Urinary bladder (tissue), 4 donors: ENCODE results near the gene HIBCH. TPM values are rescaled to one million over a fixed set of nuclear protein-coding genes. Genes with fewer than 3 reads are reported as not detected.
"Not testable (repeated sequence)": the region's sequence is repeated elsewhere in the genome, so short reads cannot be mapped to it uniquely, and the experiment has no call there.

Experiments used
- DNase-seq: peaks from one replicate; pipeline ENCODE4 v3.0.0-alpha.2; 2015; ENCODE audit errors: extremely low spot score
- H3K27ac ChIP-seq: one replicate; pipeline ENCODE4 v1.5.1; 2013; ENCODE audit warnings: low read depth, mild to moderate bottlenecking, moderate library complexity
- H3K36me3 ChIP-seq: one replicate; pipeline ENCODE4 v1.6.1; 2013; ENCODE audit warnings: mild to moderate bottlenecking, moderate library complexity; ENCODE audit not compliant: insufficient read depth
- H3K4me1 ChIP-seq: one replicate; pipeline ENCODE4 v1.6.1; 2013; ENCODE audit warnings: mild to moderate bottlenecking, moderate library complexity; ENCODE audit not compliant: insufficient read depth
- H3K4me3 ChIP-seq: one replicate; pipeline ENCODE4 v1.5.1; 2013; ENCODE audit warnings: low read depth, low read length
- WGBS: extraction: QIAGEN DNeasy Blood & Tissue Kit; methylation state at CpG from one replicate; pipeline ENCODE4 v1.1.7; 2013; 5-methylcytosine and 5-hydroxymethylcytosine counted together
- polyA plus RNA-seq: library from polyadenylated mRNA; stranded (reverse); fragments of 200-250 nt; gene quantifications from one replicate; pipeline ENCODE4 v1.2.3, GENCODE V29; 2013
- total RNA-seq: library from RNA; depleted of rRNA; stranded (reverse); fragments of >200 nt; gene quantifications from one replicate; pipeline ENCODE4 v1.2.3, GENCODE V29; 2014
- donor health status: healthy with polysubstance abuse.
- donor health status: healthy.

HIBCH gene
- total and polyA plus RNA-seq, 2 donors = 23.1 to 61.1 TPM

DNA sequence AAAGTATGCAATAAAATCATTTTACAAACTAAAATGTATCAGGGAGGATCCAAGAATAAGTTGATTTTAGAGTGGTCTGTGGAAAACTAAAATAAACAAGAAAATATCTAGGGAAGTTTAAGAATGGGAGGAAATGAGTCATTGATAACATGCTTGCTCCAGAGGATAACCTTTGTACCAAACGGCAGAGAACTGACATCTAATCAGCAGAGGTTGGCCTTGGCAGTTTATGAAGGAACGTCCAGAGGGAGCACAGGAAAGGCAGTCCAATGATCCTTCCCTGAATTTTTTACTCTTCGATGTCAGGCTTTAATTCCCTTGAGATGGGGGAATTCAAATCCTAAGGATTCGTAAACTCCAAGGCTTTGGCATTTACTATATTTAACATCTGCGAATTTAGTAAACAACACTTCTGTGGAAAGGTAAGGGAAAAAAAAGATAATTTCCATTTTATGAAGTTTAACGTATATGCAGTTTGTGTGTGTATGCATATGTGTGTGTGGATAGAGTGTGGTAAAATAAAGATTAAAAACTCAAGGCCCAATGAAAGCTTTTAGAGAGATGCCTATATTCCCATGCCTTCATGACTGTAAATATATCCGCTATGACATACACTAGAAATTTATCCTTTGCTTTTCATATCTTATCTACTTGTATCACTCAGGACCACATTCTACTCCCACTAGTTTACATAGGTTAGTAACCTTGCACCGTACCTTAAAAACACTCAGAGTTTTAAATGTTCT lies 15.0 kb upstream of the HIBCH start:
- DNase-seq = no peak
- WGBS = 60% methylated on average over 8 of the region's 8 CpGs

DNA sequence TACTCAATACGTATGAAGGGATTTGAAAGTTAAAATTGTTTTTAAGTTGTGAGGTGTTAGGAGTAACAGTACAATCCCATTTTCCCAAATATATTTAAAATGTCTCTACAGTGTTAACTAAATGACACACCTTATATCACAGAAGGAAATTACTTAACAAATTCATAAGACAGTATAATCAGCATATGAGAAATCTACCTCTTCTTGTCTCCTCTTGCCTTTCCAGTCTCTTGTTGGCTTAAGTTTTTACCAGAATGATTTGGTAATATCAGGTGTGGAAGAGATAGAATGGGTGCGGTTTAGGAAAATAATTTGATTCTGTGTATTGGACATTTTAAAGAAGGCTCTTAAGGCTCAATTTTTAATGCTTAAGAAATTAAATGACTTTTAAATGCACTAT lies 14.3 kb upstream of the HIBCH start:
- Histone ChIP-seq H3K36me3 (no peaks in the 10 kb centered on the region), H3K4me1 (no peaks in the 10 kb centered on the region), H3K27ac (no peak overlapping the region), H3K4me3 (no peak overlapping the region)
- DNase-seq = no peak
- WGBS = 85% methylated on average over 2 of the region's 2 CpGs

More for the DNA sequence above, 15.0 kb upstream of the HIBCH start:
- Histone ChIP-seq H3K4me1 (no peaks in the 10 kb centered on the region), H3K36me3 (no peaks in the 10 kb centered on the region), H3K4me3 (no peak overlapping the region), H3K27ac (no peak overlapping the region)

DNA sequence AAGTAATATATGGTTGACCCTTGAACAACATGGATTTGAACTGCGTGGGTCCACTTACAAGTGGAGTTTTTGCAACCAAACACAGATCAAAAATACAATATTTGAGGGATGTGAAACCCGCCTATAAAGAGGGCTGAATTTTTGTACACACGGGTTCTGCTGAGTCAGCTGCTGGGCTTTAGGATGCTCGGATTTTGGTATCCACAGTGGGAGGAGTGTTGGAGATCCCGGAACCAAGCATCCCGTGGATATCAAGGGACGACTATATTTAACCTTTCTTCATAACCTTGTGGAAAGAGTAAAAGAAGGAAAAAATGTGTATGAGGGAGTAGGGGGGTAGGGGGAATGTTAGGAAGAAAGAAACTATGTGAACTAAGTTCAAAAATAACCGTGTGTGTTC lies 13.8 kb upstream of the HIBCH start:
- Histone ChIP-seq H3K4me3 (no peak overlapping the region), H3K4me1 (no peaks in the 10 kb centered on the region), H3K27ac (no peak overlapping the region), H3K36me3 (no peaks in the 10 kb centered on the region)
- DNase-seq = no peak
- 64% methylated on average over 8 of the region's 8 CpGs for WGBS

DNA sequence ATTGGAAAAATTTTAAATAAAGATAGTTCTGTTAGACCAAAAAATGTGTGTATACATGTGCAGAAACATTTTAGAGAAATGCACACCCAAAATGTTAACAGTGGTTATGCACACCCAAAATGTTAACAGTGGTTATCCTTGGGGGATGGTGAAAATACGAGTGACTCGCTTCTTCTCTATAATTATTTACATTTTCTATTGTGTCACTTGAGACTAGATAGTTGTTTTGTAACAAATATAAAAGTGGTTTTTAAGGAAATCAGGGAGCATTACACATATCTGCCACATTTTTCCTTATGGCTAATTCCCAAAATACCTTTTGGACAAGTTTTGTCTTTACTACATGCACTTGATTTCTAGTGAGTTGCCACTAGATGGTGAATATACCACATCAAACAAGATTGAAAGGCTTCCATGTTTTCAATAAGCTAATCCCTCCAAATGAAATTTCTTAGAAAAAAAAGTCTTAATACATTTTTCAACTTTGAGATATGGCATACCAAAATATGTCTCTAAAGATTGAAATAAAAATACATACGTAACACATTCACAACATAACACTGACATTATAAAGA lies 9.0 kb upstream of the HIBCH start:
- Histone ChIP-seq H3K36me3 (no peaks in the 10 kb centered on the region), H3K27ac (no peak overlapping the region), H3K4me3 (no peak overlapping the region), H3K4me1 (no peaks in the 10 kb centered on the region)
- DNase-seq = no peak
- WGBS = 89% methylated on average over 3 of the region's 3 CpGs

DNA sequence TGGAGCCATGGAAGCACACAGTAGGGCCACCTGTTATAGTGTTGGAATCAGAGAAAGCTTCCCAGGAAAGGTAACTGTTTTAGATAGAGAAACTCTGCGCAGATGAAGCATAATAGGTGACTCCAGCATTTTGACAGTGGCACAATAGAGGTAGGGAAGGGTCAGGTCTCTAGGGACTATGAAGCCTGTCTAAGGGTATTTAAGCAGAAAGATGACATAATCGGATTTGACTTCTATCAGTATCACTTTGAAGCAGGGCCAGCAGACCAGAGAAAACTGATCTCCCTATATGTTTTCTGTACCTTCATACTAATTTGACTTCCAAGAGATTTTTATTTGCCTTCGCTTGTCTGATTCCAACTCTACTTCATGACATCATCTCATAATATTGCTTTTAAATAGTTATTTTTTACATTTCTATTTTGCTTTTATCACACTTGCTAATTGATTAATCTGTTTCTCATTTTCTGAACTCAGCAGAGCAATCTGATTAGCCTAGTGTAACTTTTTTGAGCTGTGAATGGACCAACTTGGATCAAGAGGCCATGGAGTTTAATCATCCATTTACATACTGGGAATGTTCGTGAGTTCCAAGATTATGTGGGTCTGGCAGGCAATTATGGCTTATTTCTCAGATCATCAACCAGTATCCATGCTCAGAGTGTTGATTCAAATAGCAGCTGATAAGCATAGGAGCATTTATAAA lies 8.4 kb upstream of the HIBCH start:
- 80% methylated on average over 4 of the region's 4 CpGs for WGBS
- H3K36me3 ChIP-seq = no peaks in the 10 kb centered on the region
- H3K27ac ChIP-seq = no peak overlapping the region
- no peak for DNase-seq
- no peaks in the 10 kb centered on the region for H3K4me1 ChIP-seq
- H3K4me3 ChIP-seq = no peak overlapping the region

DNA sequence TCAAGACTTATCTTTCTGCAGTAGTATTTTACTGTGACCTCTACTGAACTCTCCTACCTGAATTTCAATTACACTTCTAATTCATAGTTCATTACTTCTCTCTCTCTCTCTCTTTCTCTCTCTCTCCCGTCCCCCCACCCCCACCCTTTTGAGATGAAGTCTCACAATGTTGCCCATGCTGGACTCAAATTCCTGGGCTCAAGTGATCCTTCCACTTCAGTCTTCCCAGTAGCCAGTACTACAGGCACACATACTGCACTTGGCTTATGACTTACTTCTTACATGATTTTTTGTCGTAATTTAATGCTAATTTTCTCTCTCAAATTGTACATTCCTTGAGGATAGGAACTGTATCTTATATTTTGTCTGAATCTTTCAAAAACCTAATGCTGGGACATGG lies 6.0 kb upstream of the HIBCH start:
- Histone ChIP-seq H3K4me1 (no peaks in the 10 kb centered on the region), H3K4me3 (no peak overlapping the region), H3K27ac (no peak overlapping the region), H3K36me3 (no peaks in the 10 kb centered on the region)
- no peak for DNase-seq
- 75% methylated on average over 2 of the region's 2 CpGs for WGBS

DNA sequence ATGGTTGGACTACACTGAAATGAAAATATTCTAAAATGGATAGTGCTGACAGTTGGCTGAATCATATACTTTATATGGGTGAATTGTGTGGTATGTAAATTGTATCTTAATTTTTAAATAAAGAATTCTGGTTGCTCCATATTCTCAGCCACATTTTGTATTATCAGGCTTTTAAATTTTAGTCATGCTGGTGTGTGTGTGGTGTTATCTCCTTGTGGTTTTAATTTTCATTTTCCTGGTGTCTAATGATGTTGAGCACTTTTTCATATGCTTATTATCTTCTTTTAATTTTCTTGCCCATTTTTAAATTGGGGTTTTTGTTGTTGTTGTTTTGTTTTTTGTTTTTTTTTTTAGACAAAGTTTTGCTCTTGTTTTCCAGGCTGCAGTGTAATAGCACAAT lies 3.8 kb upstream of the HIBCH start:
- Histone ChIP-seq H3K4me3 (no peak overlapping the region), H3K4me1 (no peaks in the 10 kb centered on the region), H3K36me3 (no peaks in the 10 kb centered on the region), H3K27ac (no peak overlapping the region)
- no peak for DNase-seq

DNA sequence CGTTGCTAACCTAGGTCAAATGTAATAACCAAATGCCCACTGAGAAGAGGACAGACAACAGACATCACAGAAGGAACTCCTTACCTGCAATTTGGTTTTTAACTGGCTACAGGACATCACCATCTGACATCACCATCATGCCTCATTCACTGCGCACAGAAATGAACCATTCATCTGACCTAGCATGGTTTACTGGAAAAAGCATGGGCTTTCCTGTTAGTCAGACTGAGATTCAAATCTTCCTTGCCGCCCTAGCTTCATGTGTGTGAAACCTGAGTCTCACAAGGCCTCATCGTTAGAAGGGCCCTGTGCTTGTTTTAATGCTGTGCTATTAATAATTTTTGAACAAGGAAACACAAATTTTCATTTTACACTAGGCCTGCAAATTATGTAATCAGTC lies 1.1 kb upstream of the HIBCH start:
- no peaks in the 10 kb centered on the region for H3K4me1 ChIP-seq
- H3K27ac ChIP-seq = no peak overlapping the region
- H3K36me3 ChIP-seq = no peaks in the 10 kb centered on the region
- no peak overlapping the region for H3K4me3 ChIP-seq
- 86% methylated on average over 4 of the region's 4 CpGs for WGBS
- DNase-seq = no peak

DNA sequence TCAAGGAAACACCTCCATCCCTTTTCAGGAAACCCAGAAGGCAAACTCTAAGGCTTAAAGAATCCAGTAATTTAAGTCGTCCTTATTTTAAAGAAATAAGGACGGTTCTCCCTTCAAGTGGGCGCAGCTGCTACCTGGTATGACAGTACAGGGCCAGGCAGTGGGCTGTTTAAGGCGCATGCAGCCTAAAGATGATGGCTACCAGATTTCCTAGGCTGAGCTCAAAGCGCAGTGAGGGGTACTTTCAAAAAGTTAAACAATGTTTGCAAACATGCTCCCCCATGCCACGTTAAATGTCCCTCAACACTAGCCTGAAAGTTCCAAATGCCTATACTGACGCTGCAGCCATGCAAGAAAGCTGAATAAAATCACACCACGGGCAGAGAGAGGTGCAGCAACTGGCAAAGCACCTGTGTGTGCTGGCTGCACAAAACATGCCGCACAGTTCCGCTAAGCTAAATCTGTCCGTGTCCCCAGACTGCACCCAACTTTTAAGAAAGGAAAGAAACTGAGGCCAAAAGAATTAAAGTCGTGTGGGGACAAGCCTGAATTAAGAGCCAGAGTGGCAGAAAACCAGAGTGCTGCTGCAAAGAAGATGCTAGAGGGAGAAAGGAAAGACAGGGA lies 583 bp downstream of the HIBCH start:
- Histone ChIP-seq H3K4me1 (no peaks in the 10 kb centered on the region), H3K36me3 (no peaks in the 10 kb centered on the region), H3K4me3 (peak overlapping the region; percentile 63), H3K27ac (peak overlapping the region; percentile 62)
- 4% methylated on average over 12 of the region's 12 CpGs for WGBS
- no peak for DNase-seq

DNA sequence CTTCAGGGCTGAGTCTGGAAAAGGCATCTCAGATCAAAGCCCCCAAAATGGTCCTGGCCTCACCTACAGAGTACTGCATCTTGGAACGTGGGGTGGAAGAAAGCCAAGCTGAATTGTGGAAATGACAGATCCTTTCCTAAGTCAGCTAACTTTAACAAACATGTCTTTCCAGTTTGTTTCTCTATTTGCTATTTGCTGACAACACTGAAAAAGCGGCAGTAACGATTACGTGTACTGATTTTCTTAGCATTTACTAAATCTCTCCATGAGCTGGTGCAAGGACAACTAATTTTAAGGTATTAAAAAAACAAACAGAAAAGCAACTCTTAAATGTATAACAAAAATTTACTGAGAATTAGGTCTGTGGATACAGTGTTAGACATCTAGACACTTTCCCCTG lies 1.1 kb downstream of the HIBCH start:
- 56% methylated on average over 4 of the region's 4 CpGs for WGBS
- Histone ChIP-seq H3K4me3 (no peak overlapping the region), H3K36me3 (no peaks in the 10 kb centered on the region), H3K27ac (no peak overlapping the region), H3K4me1 (no peaks in the 10 kb centered on the region)
- DNase-seq = no peak

DNA sequence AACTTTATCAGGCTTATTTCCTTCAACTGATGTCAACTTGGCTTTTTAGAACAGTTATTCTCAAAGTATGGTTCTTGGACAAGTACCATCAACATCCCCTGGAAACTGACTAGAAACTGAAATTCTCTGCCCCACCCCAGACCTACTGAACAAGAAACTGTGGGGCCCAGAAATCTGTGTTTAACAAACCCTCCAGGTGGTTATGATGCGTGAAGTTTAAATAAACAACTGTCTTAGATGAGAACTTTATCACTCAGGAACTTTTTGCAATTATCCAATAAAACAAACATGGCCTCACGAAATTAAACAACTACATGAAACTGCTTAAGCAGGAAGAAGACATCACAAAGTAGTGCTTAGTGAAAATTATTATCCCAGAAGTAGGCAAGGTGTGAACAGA lies 4.4 kb downstream of the HIBCH start:
- no peaks in the 10 kb centered on the region for H3K36me3 ChIP-seq
- H3K4me1 ChIP-seq = no peaks in the 10 kb centered on the region
- WGBS = 73% methylated on average over 2 of the region's 2 CpGs
- no peak for DNase-seq
- H3K4me3 ChIP-seq = no peak overlapping the region
- H3K27ac ChIP-seq = no peak overlapping the region

DNA sequence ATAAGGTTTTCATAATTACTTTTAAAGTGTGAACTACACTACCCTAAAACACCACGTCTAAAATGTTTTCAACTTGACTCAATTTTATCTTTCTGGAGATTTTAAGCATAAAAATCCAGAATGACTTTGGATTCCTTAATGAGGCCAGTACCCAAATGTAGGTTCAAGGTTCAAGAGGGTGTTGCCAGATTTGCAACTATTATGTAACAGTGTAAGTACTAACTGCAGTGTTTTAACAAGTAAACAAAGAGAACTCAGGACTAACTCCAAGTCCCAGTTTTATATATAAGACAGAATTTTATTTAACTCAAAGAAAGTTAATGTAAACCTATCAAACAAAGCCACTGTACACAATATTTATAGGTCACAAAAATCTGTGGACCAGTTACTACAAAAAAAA lies 5.7 kb downstream of the HIBCH start:
- DNase-seq = no peak
- Histone ChIP-seq H3K36me3 (no peaks in the 10 kb centered on the region), H3K27ac (no peak overlapping the region), H3K4me3 (no peak overlapping the region), H3K4me1 (no peaks in the 10 kb centered on the region)
- WGBS = 82% methylated on average over 1 of the region's 1 CpG

DNA sequence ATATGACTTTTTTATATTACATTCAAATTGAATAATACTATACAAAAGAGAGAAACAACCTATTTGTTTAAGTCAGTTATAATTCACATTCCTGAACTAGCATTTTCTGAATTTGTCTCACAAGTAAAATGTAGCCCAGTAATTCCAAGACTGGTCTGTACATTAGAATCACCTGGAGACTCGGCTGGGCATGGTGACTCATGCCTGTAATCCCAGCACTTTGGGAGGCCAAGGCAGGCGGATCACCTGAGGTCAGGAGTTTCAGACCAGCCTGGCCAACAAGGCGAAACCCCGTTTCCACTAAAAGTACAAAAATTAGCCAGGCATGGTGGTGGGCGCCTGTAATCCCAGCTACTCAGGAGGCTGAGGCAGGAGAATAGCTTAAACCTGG lies 7.0 kb downstream of the HIBCH start:
- DNase-seq, H3K27ac ChIP-seq, H3K36me3 ChIP-seq, H3K4me3 ChIP-seq, H3K4me1 ChIP-seq: not testable (repeated sequence)
- 85% methylated on average over 5 of the region's 5 CpGs for WGBS
